Retinal pigment epithelial cell (primary cell): Measurements from ENCODE around the gene TCEAL1.
"Not testable (repeated sequence)": the region's sequence is repeated elsewhere in the genome, so short reads cannot be mapped to it uniquely, and the experiment has no call there.

ENCODE experiments used
- DNase-seq: peaks from one replicate; pipeline ENCODE4 v3.0.0-alpha.2; 2010; ENCODE audit warnings: low read depth
- H3K4me3 ChIP-seq: 2 replicates; pipeline ENCODE4 v1.5.1; 2011; ENCODE audit warnings: mild to moderate bottlenecking, low read length, control low read depth, moderate library complexity
- TF ChIP-seq, protein P1 (sequence below): conservative IDR thresholded peaks from 2 replicates; pipeline ENCODE4 v1.5.1; 2011; ENCODE audit warnings: low read depth, low read length, control low read depth, inconsistent platforms

Gene TCEAL1

DNA sequence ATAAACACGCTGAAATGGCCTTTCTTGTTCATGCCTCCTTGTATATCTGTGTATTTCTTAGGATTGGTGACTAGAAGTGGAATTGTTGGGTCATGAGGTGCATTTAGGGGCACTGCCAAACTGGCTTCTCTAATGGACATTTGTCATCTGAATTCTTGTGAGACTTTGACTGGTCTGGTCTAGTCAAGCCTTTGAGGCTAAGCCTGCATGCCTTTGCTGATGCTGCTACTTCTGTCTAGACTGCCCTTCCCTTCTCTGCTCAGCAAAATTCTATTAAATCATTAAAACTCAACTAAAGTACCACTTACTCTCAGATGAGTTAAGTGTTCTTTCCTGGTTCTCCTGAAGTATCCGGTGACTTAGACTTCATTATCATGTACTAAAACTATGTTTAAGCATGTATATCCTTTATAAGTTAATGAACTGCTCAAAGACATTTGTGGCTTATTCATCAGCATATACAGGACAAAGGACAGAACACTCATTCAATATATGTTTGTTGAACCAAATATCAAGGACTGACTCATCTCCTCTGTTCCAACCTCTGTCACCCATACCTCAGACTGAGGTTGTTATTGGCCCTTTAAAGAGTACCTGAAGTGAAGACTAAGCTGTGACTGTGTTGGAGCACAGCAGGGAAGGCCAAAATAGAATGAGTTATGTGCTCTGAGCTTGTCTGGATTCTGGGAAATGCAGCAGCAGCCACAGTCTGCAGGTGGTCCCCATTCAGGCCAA is 9.0 kb downstream of the TCEAL1 start:
- DNase-seq: no peak
- TF ChIP-seq, protein P1, sequence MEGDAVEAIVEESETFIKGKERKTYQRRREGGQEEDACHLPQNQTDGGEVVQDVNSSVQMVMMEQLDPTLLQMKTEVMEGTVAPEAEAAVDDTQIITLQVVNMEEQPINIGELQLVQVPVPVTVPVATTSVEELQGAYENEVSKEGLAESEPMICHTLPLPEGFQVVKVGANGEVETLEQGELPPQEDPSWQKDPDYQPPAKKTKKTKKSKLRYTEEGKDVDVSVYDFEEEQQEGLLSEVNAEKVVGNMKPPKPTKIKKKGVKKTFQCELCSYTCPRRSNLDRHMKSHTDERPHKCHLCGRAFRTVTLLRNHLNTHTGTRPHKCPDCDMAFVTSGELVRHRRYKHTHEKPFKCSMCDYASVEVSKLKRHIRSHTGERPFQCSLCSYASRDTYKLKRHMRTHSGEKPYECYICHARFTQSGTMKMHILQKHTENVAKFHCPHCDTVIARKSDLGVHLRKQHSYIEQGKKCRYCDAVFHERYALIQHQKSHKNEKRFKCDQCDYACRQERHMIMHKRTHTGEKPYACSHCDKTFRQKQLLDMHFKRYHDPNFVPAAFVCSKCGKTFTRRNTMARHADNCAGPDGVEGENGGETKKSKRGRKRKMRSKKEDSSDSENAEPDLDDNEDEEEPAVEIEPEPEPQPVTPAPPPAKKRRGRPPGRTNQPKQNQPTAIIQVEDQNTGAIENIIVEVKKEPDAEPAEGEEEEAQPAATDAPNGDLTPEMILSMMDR: no peak
- H3K4me3 ChIP-seq: no peak overlapping the region

DNA sequence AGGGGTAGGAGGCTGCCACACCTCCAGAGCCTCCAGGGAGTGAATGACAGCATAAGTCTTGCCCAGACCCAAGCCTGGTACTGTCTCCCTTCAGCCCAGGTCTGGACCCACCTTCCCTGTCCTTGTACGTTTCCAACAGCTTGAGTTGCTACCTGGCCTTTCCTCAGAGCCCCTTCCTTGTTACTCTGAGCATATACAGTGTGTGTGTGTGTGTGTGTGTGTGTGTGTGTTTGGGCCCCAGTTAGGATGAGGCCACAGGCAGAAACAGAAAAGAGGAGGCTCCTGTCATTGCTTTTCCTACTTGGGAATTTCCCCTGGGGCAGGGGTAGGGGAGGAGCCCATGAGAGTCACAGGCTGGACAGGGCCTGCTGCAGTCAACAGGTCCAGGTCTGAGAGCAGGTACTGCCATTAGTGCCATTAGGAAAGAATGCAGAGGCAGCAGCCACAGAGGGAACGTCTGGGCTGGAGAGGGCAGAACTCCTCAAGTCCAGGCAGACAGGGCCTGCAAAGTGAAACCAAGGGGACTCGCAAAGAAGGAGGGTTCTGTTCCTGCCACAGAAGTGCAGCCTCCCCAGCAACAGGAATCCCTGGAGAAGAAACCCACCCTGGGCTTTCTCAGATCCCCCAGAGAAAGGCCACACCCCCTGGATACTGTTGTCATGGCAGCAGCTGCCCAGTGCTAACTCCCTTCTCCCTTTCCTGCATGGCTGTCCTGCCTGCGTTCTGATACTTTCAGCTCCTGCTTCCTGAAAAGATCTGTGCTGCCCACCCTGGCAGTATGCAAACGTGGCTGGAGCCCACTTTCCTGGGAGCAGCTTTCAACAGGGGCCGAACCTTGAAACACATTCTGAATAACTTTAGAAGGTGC is 9.9 kb downstream of the TCEAL1 start:
- not testable (repeated sequence) for H3K4me3 ChIP-seq, DNase-seq

DNA sequence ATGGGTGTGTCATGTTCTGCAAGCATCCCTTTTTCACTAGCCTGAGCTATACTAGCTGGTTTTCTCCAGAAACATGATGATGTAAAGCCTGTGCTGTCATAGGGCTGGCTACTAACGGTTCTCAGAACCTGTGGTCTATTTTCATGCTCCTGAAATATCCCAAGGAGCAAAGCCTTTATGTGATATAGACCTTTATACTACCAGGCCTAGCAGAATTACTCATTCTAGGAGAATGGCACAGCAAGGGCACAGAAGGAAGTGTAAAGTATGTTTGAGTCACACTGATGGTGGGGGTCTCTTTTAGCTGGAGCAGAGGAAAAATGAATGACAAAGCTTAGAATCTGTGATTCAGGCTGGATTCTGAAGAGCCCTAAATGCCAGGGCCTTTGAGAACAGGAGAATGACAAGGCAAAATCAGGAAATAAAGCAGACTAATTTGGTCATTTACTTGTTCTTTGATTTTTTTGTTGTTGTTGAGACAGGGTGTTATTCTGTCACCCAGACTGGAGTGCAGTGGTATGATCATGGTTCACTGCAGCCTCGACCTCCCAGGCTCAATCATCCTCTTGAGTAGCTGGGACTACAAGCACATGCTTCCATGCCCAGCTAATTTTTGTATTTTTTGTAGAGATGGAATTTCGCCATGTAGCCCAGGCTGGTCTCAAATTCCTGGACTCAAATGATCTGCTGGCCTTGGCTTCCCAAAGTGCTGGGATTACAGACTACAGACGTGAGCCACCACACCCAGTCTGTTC is 11.8 kb downstream of the TCEAL1 start:
- TF ChIP-seq, protein P1: no peak
- H3K4me3 ChIP-seq: no peak overlapping the region
- no peak for DNase-seq

DNA sequence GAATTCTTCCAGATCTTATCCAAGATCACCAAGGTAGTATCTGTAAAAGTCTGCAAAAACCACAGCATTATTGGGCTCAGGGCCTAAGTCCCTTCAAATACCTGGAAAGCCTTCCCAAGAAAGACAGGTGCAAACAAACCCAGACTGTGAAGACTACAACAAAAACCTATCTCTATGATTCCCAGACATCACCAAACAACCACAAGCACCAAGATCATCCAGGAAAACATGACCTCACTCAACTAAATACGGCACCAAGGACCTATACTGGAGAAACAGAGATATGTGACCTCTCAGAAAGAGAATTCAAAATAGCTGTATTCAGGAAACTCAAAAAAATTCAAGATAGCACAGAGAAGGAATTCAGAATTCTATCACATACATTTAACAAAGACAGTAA is 15.3 kb downstream of the TCEAL1 start:
- H3K4me3 ChIP-seq: no peak overlapping the region
- DNase-seq: no peak
- TF ChIP-seq, protein P1: no peak

DNA sequence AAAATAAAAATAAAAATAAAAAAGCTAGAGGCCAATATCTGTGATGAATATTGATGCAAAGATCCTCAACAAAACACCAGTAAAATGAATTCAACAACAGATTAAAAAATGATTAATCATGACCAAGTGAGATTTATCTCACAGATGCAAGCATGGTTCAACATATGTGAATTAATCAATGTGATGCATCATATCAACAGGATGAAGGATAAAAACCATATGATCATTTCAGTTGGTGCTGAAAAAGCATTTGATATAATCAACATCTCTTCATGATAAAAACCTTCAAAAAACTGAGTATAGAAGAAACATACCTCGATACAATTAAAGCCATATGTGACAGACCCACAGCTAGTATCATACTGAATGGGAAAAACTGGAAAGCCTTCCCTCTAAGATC is 18.9 kb downstream of the TCEAL1 start:
- DNase-seq: no peak
- H3K4me3 ChIP-seq: no peak overlapping the region
- TF ChIP-seq, protein P1: no peak

DNA sequence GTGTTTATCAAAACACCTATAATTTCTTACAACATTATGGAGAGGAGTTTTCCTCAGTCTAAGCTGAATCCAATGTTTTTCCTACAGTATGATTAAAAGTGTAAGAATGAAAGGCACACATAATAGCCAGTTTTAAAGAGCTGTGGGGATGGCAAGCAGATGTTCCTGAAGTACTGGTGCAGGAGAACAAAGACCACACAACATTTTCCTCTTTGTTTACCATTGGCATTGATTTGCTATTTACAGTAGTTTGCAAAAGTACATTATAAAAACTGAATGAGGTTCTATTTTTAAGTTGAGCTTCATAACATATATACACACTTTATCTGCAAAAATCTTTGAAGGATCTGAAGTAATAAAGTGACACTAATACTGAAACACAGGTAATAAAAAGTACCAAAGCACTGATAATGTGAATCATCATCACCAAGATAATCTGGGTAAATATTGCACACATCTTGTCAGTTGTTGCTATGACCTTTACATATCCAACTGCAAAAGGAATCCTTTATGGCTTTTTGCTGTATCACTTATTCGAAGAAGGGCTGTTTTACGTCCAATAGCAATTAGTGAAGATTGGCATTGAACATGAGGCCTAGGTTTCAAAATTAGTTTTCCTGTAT is 22.5 kb downstream of the TCEAL1 start:
- TF ChIP-seq, protein P1: no peak
- no peak for DNase-seq
- H3K4me3 ChIP-seq: no peak overlapping the region

DNA sequence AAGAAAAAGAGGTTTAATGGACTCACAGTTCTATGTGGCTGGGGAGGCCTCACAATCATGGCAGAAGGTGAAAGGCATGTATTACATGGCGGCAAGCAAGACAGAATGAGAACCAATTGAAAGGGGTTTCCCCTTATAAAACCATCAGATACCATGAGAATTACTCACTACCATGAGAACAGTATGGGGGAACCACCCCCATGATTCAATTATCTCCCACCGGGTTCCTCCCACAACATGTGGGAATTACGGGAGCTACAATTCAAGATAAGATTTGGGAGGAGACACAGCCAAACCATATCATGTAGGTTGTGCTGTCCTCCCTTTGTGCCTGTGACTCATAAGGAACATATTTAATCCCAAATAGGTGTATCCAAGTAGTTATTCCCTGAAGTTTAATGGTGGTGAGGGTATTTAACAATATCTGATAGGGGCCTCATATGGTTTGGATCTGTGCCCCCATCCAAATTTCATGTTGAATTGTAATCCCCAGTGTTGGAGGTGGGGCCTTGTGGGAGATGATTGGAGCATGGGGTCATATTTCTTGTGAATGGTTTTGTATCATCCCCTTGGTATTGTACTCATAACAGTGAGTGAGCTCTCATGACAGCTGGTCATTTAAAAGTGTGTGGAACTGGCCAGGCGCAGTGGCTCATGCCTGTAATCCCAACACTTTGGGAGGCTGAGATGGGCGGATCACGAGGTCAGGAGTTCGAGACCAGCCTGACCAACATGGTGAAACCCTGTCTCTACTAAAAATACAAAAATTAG is 26.6 kb downstream of the TCEAL1 start:
- H3K4me3 ChIP-seq, DNase-seq: not testable (repeated sequence)
